ENCODE results near the gene FRMD4B.

The FRMD4B gene

DNA sequence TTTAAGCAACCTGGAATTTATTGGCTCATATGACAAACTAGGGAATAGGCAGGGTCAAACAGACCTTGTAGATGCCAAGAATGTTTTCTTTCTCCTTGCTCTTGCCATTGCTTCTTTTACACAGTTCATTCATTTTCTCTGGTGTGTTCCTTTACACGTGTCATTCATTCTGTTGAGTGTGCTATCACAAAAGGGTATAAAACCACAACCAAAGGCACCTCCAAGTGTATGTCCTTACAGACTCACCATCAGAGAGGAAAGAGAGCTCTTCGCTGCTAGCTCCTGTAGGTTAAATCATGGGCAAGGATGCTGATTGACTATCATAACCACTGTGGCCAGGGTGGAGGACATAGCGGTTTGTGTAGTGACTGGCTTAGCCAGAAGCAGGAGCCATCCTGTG, 19.2 kb upstream of the FRMD4B start:
- DNase-seq (ENCODE audit: low spot score) = no peak

DNA sequence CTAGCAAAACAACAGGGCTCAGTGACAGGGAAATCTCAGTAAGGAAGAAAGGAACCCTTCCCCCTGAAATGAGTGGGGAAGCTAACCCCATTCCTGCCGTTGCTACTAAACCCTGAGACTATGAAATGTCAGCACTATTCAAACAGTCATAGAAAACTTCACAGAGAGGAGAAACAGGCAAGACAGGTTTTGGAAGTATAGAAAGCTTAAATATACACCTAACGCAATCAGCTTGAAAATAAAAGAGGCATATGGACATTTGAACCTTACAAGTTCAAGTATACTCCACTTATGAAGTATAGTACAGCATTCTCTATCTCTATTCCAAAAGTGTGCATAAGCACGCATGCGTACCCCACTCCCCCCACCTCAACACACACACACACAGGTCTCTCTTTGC, 17.6 kb upstream of the FRMD4B start:
- no peak for DNase-seq (ENCODE audit: low spot score)

DNA sequence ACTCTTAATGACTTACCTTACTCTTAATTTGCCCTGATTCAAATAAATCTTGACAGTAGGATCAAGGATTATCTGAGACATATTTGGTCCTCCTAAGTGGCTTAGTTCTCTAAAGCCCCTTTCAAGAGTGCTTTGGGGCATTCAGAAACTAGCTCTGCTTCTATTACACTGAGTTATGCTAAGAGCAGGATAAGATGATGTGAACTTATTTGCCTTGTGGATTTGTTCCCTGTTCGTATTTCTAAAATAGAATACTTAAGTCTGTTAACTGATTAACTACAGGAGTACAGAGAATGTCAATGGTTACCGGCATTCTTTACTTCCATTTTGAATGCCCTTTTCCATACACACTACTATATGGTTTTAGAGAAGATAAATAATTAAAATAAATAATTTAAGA, 14.8 kb upstream of the FRMD4B start:
- DNase-seq (ENCODE audit: low spot score) = no peak

DNA sequence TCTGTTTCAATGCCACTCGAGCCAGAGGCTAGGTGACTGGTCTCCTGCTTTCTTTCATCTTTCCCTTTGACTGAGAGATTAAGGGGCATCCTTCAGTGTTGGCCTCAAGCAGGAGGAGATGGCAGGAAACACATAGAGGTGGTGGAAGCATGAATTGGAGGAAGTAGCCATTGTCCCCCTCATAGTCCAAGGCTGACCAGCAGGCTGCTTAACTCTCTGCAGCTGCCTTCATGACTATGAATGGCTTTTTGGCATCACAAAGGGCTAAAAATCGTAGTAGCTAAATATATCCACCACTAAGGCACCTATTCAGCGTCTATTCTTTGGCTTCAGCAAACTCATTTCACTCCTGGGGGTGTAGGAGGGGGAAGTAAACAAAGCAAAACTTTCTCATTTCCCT, 7.0 kb upstream of the FRMD4B start:
- DNase-seq (ENCODE audit: low spot score) = no peak

DNA sequence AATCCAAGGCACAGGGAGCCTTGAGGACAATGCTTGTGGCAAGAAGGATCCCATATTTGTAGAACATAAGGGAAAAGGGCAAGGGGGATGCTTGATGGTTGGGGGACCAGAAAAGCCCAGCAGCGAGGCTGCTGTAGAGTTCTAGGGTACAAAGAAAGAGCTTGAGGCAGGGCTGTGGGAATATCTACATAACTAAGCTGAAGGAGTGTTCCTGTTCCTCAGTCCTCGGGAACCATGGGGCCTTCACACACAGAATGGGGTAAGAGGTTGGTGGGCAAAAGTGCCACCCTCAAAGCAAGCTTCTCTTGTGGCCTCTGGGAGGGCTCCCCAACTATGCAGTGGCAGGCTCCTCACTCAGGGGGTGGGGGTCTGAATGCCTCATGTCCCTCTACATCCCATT, 6.5 kb upstream of the FRMD4B start:
- no peak for DNase-seq (ENCODE audit: low spot score)

DNA sequence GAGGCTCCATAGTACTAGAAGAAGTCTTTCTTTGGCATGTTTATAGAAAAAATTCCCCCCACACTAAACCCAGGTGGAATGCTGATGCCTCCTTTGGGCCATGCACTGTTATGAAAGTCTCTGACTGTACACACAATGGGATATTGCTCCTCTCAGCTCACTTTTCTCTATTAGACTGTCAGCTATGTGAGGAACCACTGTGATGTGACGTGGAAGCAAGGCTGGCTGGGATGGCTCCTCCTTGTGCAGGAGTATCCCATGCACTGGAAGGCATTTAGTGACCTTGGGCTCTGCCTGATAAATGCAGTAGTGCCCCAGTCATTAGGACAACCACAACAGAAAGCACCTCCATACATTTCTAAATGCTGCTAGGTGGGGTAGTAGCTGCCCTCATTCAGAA, 5.7 kb upstream of the FRMD4B start:
- DNase-seq (ENCODE audit: low spot score) = no peak

DNA sequence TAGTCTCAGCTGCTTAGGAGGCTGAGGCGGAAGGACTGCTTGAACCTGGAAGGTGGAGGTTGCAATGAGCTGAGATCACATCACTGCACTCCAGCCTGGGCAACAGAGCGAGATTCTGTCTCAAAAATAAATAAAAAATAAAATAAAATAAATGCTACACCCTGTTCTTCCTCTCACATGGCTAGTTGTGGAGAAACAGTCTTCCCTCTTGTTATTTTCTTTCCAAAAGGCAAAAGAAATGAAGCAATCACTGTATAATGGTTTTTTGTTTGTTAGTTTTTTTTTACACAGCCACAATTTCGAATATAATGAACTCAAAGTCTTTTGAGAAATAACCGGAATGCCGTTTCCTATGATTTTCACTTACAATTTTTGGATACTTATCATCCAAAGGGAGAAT, 4.9 kb upstream of the FRMD4B start:
- no peak for DNase-seq (ENCODE audit: low spot score)

DNA sequence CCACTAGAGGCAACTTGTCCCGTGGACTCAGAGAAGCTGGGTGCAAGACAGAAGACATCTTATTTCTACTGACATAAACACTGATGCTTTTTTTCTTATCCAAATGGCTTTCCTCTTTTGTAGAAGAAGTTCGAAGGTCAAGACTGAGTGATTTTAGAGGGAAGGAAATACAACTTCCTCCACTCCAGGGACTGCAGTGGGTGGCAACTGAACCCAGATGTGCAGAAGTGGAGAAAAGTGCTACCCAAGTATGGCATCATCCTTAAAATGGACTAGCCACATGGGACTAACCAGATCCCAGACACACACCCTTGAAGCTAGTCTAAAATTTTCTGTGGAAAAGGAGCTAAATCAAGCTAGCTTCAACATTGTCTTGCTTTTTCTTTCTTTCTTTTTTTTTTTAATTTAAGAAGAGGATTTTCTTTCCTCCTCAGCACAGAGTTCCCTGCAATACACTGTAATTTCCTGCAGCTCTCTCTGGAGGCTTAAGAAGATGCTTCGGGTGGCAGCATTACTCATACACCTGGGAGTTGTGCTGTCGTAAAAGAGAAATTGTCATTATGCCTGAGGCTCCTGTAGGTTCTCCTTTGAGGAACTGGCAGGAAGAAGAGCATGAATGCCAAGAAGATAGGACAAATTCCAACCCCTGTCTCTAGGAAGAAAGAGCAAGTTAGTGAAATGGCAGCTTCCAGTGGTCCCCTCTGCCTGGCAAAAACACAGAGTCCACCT, 3.8 kb upstream of the FRMD4B start:
- DNase-seq (ENCODE audit: low spot score) = no peak

DNA sequence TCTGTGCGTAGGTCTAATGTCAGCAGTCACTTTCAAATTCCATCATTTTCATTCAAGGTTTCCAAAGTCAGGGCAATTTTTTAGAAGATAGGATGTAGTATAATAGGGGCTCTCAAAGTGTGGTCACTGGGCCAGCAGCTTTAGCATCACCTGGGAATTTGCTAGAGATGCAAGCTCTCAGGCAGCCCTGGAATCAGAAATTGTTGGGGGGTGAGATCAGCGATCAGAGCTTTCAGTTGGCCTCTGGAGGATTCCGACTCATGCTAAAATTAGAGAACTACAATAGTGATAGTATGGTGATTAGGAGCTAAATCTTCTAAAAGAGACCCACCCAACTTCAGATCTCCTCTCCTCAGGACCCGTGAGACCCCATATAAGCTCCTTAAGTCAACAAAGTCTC, 2.4 kb upstream of the FRMD4B start:
- DNase-seq (ENCODE audit: low spot score) = no peak

DNA sequence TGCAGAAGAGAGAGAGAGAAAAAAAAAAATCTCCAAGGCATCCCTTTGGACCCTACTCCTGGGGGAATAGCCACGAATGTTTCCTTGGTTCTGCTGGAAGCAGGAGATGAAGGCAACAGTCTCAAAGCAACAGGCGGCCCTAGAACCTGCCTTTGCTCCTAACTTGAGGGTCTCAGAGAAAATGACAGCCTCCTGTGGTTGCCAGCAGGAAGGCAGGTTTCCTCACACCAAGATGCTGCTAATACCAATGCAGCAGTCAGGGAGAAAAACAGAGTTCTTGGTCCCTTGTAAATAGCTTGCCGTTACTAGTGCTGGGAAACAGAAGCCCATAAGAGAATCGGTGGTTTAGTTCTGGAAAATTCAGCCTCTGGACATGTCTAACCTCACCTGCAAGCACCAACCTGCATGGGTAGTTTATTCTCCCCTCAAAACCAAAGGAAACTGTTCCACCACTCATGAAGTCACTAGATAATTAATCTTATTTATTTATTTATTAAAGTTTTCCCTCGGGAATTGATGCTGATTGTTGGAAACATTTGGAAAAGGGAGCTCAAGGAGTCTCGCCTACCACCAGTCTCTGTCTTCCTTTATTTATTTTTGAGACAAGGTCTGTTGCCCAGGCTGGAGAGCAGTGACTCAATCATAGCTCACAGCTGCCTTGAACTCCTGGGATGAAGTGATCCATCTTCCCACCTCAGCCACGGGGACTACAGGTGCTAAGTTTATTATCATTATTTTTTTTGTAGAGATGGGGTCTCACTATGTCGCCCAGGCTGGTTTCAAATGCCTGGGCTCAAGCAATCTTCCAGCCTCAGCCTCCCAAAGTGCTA, 883 bp upstream of the FRMD4B start:
- peak; percentile 61 for DNase-seq (ENCODE audit: low spot score)

DNA sequence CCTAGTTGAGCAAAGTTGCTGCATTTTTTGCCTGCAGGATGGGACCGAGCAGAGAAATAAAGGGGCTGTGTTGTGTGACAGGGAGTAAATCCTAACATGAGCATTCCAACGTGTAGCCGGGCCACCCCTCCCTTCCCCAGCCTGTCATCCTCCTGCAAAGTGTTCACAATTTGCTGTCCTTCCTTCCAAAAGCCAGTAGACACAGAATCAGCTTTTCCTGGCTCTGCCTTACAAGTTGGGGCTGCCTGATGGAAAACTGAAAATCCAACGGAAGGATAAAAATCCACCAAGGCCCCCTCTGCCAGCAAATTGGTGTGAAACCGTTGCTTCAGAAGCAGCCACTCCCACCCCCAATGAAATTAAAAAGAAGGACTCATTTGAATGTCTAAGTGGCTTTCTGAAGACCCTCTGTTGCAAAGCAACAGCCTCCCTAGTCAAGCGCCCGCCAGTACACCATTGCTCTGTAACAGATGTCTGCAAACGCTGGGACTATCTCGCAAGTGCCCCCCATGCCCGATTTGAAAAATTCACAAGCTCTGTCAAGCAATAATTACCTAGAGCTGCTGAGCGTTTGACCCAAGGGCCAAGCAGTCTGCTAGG, 665 bp downstream of the FRMD4B start:
- DNase-seq (ENCODE audit: low spot score) = no peak

DNA sequence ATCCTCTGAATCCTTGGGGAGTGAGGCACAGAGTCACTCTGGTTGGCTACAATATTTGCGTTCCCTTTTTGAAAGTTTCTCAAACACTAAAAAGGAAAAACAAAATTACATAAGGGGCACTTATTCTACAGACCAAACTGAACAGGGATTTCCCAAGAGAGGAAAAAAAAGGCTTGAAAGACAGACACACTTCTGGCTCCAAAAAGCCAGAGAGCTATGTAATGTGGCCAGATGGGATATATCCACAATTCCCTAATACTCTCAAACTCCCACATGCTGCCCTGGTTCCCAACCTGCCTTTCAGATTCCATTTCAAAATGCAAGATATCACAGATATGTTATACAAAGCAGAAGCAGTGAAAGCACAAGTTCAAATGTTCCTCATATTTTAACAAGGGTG, 1.6 kb downstream of the FRMD4B start:
- DNase-seq (ENCODE audit: low spot score) = no peak

DNA sequence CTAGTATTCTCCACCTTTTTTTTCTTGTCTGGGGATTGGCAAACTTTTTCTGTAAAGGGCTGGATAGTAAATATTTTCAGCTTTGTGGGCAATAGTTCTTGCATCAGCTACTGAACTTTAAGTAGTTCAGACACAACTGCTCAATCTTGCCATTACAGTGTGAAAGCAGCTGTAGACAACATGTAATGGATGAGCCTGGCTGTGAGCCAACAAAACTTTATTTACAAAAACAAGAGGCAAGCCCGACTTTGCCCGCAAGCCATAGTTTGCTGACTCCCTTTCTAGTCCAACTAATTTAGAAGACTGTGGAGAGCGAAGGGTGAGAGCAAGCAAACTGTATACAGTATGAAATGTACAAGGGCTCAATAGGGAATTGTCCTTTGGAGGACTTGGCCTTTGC, 6.2 kb downstream of the FRMD4B start:
- DNase-seq (ENCODE audit: low spot score) = no peak

DNA sequence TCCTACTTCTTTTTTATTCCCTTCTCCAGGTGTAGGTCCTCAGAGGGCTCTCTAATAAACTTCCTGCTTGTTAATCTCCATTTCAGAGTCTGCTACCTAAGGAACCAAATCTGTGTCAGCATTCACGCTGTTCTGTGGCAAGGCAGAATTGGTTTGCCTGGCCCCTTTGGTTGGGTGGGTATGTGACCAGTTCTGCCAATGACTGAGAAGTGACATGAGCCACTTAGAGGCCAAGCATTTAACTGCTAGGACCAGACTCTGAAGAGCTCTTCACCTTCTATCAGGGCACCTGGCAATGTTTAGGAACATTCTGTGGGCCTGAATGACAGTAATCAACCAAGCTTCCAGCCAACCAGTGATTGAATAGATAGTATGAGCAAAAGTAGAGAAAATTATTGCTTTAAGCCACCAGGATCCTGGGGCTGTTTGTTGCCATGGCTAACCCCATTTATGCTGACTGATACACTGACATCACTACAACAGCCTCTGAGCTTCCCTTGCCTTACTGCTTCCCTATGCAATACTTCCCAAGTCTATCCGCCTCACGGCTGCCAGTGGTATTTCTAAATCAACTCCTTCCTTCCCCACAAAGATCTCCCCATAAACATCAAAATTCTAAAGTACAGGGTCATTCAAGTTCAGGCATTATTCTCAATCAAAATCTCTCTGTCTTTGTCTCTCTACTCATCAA, 7.6 kb downstream of the FRMD4B start:
- no peak for DNase-seq (ENCODE audit: low spot score)

DNA sequence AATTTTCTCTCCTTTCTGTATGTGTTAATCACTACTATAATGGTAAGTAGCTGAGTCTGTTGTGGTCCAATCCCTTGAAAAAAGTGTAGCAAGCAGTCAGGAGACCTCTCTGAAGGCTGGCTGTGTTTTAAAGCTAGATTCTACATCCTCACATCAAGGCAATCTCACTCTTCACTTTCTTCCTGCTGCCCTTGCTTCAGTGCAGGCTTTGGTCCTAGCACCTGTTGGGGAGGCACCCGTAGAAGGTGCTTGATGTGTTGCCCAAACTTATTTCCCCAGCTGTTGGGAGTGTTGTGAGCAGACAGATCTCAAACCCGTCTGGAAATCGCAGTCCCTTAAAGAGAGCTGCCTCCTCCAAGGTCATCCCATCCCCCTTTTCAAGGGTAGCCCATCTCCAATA, 8.6 kb downstream of the FRMD4B start:
- no peak for DNase-seq (ENCODE audit: low spot score)

DNA sequence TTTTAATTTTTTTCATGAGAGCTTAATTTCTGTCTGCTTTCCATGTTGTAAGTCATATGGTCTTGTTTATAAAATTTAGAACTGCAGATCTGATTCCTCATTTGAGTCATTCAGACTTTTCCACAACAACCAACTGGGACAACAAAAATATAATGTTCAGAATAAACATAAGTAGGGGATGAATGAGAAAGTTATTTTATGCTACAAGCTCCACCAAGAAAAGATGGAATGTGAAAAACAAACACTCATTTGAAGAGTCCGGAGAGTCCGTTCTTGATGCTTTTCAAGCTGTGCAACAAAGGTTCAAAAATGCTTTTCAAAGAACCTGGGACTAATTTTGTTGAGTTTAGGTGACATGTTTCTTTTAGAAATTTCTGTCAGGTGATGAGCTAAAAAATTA, 9.2 kb downstream of the FRMD4B start:
- DNase-seq (ENCODE audit: low spot score) = no peak

DNA sequence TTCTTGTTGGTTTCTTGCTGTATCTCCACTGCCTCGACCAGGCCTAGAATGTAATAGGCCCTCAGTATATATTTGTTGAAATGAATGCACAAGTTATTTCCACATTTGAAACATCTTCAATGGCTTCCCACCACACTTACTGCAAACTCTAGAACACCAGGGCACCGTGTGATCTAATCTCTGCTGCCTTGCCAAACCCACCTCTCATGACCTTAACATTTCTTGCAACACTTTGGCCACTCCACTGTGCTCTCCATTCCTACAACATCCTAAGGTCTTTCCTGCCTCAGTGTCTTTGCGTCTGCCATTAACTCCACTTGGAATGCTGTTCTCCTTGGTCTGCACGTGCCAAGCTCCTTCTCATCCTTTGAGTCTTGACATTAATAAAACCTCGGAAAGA, 14.1 kb downstream of the FRMD4B start:
- DNase-seq (ENCODE audit: low spot score) = no peak

DNA sequence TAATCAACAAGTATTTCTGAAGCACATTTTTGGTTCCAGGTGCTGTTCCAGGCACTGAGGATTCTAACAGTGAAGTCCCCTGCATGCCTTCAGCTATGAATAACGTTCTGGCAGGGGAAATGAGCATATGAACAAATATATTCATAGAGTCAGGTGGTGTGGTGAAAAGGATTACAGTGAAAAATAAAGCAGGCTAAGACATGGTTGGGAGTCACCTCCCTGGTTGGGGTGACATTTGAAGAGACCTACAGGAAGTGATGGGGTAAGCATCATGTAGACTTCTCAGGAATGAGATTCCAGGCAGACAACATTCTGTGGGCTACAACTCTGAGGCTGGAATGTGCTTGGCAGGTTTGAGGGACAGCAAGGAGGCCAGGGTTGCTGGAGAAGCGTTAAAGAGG, 15.0 kb downstream of the FRMD4B start:
- DNase-seq (ENCODE audit: low spot score) = no peak

DNA sequence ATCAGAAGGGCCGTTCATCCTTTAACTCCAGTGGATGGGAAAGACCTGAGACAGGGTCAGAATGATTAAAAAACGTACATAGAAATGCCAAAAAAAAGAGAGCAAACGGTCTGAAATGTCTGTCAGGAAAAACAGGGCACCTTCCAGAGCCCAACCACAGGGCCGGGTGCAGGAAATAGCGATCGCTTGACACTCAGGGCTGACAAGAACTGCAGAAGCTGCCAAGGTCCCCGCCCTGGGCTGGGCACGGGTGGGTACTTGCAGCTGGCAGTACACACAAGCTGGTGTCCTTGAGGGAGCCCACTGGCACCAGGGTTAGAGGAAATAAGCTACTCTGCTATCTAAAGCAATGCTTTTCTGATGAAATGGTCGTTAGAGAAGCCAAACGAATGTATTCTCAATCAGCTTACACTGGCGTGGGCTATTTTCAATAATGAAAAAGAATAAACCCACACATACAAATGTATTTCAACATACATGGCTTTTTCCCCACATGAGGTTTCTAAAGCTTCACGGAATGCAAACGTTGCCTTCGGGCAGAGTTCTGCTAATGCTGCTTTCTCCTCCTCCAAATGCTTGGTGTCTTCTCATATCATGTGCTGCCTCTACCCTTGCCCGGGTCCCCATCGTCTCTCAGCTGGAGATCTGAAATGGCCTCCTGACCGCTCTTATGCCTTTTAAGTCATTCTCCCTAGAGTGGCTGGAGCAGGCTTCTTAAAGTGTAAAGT, 15.6 kb downstream of the FRMD4B start:
- no peak for DNase-seq (ENCODE audit: low spot score)

DNA sequence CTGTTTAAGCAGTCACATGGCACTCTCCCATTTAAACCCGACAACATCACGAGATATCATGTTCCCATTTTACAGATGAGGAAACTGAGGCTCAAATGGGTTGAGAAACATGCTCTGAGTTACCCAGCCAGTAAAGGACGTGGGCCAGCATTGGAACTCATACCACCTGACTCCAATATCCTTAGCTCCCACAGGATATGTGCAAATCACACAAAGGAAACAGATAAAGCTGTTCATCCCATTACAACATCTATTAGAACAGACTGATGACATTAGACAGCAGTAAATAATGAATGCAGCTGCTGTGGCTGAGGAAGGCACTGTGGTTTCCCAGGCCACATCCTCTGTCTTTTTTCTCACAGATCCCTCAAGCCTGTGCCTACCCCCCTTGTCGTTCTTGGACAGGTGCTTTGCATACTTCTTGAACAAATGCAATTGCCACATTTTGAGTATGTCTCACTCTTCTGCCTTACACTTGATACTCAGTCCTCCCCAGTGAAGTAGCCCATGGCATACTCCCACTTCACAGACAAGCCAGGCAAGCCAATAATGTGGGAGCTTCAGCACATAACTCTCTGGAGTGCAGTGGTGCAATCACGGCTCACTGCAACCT, 17.7 kb downstream of the FRMD4B start:
- peak; percentile 13 for DNase-seq (ENCODE audit: low spot score)

DNA sequence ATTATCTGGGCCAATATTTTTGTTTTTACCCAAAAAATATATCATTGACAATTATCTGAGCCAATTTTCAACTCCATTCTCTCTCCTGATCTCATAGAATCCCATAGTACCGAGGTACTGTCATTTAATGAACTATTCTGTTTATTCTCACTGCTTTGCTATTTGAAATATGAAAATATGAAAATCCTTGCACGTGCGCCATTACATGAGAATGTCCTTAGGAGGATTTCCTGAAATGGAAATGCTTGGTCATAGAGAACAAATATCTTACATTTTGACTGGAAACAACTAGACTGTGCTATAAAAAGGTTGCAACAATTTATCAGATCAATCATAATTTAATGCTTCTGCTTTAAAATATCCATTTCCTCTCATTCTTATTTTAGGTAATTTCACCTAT, 18.3 kb downstream of the FRMD4B start:
- DNase-seq (ENCODE audit: low spot score) = no peak

DNA sequence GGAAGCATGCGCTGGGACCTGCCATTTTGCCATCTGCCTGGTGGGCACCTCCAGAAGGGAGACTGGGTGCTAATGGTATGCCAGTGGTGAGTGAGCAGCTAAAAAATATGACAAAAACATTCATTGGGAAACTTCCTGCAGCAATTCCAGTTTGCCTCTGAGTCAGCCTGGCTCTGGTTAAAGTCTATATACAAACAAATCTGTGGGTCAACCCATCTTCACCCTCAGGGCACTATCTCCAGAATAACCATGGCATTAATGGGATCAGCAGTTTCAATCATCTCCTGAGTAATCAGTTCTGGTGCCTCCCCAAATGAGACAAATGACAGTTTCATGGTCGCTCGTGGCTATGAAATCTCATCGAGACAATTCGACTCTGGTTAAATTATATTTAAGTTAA, 21.5 kb downstream of the FRMD4B start:
- peak; percentile 44 for DNase-seq (ENCODE audit: low spot score)
